ENCODE results near the gene VPS35L.
A peak's percentile ranks its signal among the peaks of the same experiment; 100 is the strongest.

Gene VPS35L

GRCh38 chr16:19690196-19690595, 134.7 kb downstream of the VPS35L start:
- DNase-seq: no peak

- peak in 41 of 56 donors; percentile 8 to 68 (median 34) for DNase-seq
Measured at GRCh38 chr16:19691161-19691711, 135.7 kb downstream of the VPS35L start.

- DNase-seq: no peak
Measured at GRCh38 chr16:19694989-19695388, 139.5 kb downstream of the VPS35L start.

- peak in 37 of 56 donors; percentile 7 to 73 (median 33) for DNase-seq
Measured at GRCh38 chr16:19696328-19696727, 140.8 kb downstream of the VPS35L start.

- DNase-seq: peak in 34 of 56 donors; percentile 10 to 66 (median 27)
Measured at GRCh38 chr16:19696961-19697360, 141.5 kb downstream of the VPS35L start.

GRCh38 chr16:19697756-19698318, 142.3 kb downstream of the VPS35L start:
- DNase-seq: no peak

- no peak for DNase-seq
Measured at GRCh38 chr16:19698480-19699465, 143.3 kb downstream of the VPS35L start.

- DNase-seq: no peak
Measured at GRCh38 chr16:19699472-19699871, 144.0 kb downstream of the VPS35L start.

GRCh38 chr16:19700319-19700781, 144.8 kb downstream of the VPS35L start:
- peak in 3 of 56 donors; percentile 9 to 24 (median 14) for DNase-seq

GRCh38 chr16:19701091-19701490, 145.6 kb downstream of the VPS35L start:
- no peak for DNase-seq

GRCh38 chr16:19703172-19703889, 147.8 kb downstream of the VPS35L start:
- DNase-seq: no peak

- DNase-seq: no peak
Measured at GRCh38 chr16:19704321-19705145, 149.0 kb downstream of the VPS35L start.

GRCh38 chr16:19705146-19705501, 149.6 kb downstream of the VPS35L start:
- DNase-seq: no peak

- DNase-seq: no peak
Measured at GRCh38 chr16:19705843-19706242, 150.3 kb downstream of the VPS35L start.

GRCh38 chr16:19706846-19707245, 151.3 kb downstream of the VPS35L start:
- DNase-seq: no peak

- DNase-seq: no peak
Measured at GRCh38 chr16:19707569-19708295, 152.2 kb downstream of the VPS35L start.

GRCh38 chr16:19708296-19709205, 153.0 kb downstream of the VPS35L start:
- DNase-seq: no peak

- no peak for DNase-seq
Measured at GRCh38 chr16:19709381-19710136, 154.1 kb downstream of the VPS35L start.
